Activated T-helper 2 cell treated with anti-CD3 and anti-CD28 coated beads, Interferon-gamma antibody, Interleukin-2, Interleukin-4, amounts not matched to agents 10 μg/mL and 5 μg/mL and 100 μg/mL, durations not matched to agents 14 hours and 24 hours and 36 hours (primary cell): ENCODE results near the gene POP4. TPM values are rescaled to one million over a fixed set of nuclear protein-coding genes. Genes with fewer than 3 reads are reported as not detected.

Source experiments
- DNase-seq: peaks from one replicate; pipeline ENCODE4 v3.0.0; 2021; ENCODE audit warnings: low spot score
- H3K27ac Mint-ChIP-seq: one replicate; pipeline ENCODE4 v1.8.0; 2021; ENCODE audit warnings: mixed read lengths
- H3K27me3 Mint-ChIP-seq: one replicate; pipeline ENCODE4 v1.8.0; 2021; ENCODE audit warnings: low read depth, mixed read lengths
- H3K36me3 Mint-ChIP-seq: one replicate; pipeline ENCODE4 v1.8.0; 2021; ENCODE audit warnings: low read depth, mixed read lengths
- H3K4me1 Mint-ChIP-seq: one replicate; pipeline ENCODE4 v1.8.0; 2021; ENCODE audit warnings: low read depth, mixed read lengths
- H3K4me3 Mint-ChIP-seq: one replicate; pipeline ENCODE4 v1.8.0; 2021; ENCODE audit warnings: low read depth, mild to moderate bottlenecking, moderate library complexity, mixed read lengths
- H3K9me3 Mint-ChIP-seq: one replicate; pipeline ENCODE4 v1.8.0; 2021; ENCODE audit warnings: mixed read lengths
- intact Hi-C: fragments of 100-400 bp; cut with micrococcal nuclease; formaldehyde crosslinking; loops from one replicate; pipeline ENCODE4 v1.15.1; 2023
- total RNA-seq: library from RNA; stranded (reverse); gene quantifications from 2 replicates; pipeline ENCODE4 v1.2.3, GENCODE V29; 2022

Gene POP4
- total RNA-seq, 1 donor from 2014 or later, result 105 TPM

DNA sequence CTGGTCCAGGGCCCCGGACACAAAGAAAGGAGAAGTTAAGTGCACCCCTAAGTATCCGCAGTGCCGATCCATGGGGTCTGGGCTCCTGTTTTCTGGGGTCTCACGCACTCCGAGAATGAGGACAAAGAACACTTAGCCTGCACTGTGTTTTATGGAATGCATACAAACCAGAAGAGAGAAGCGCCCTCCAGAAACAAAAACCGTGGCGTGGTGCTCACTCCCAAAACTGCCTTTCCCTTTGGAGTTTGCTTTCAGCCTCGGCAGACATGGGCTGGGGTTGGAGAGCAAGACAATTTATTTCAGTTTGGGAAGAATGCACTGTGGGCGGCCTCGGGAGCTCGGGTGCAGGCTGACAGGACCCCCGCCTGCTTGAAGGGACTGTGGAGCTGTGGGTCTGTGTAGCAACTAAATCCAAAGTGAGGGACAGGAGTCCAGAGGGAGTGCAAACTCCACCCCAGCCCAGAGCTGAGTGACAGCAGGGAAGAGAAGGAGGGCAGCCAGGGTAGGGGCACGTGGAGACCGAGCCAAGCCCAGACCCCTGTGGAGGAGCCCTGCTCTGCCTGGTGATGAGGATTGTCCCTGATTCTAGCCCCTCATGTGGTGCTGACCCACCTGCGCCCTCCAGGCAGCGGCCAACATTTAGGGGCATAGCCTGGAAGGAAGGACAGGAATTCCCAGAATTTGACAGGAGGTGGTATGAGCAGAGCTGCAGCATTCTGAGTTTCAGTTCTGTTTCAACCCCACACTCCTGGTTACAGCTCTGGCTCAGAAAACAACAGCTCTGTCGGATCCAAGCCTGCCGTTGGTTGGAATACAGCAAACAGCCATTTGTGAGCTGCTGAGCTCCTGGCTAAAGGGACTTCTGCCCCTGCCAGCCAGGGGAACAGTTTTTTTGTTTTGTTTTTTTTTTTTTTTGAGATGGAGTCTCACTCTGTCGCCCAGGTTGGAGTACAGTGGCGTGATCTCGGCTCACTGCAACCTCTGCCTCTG, 37.8 kb upstream of the POP4 start:
- Mint-ChIP-seq H3K4me3 (no peak overlapping the region), H3K36me3 (no peaks in the 10 kb centered on the region), H3K27ac (no peak overlapping the region), H3K4me1 (peaks cover 6% of the 10 kb centered on the region), H3K27me3 (peaks cover 21% of the 10 kb centered on the region), H3K9me3 (no peaks in the 10 kb centered on the region)
- intact Hi-C loops, result no loop called here
- DNase-seq, result no peak

DNA sequence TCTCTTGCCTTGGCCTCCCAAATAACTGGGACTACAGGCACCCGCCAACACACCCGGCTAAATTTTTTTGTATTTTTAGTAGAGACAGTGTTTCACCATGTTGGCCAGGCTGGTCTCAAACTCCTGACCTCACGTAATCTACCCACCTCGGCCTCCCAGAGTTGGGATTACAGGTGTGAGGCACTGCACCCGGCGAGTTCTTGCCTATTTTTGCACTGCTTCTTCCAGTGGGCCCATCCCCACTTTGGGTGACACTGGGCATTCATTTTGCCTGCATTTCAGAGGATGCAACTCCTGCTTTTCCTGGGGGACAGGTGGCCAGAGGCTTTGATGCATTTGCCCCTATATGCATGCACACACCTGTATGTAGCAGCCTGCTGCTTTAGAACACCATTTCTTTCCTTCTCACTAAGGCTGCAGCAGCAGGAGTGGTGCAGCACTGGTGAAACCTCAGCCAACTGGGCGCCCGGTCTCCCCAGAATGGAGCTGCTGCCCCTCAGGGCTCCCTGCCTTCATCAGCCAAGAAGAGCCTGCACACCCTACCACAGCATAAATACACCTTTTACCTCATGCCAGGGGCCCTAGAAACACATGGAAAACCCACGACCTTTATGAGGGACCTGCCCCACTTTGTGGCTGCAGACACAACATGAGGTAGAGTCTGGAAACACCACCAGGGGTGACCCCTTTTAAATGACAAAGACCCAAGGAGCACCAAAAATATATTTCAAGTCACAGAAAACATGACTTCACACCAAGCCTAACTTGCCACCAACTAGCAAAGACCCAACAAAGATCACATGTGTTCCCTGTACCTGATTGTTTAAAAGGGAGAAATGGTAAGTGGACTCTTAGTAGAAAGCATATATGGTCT, 36.8 kb upstream of the POP4 start:
- H3K4me1 Mint-ChIP-seq, result peaks cover 6% of the 10 kb centered on the region
- H3K9me3 Mint-ChIP-seq, result no peaks in the 10 kb centered on the region
- DNase-seq, result no peak
- H3K27me3 Mint-ChIP-seq, result peaks cover 23% of the 10 kb centered on the region
- H3K4me3 Mint-ChIP-seq, result no peak overlapping the region
- intact Hi-C loops, result no loop called here
- H3K36me3 Mint-ChIP-seq, result no peaks in the 10 kb centered on the region
- H3K27ac Mint-ChIP-seq, result no peak overlapping the region

- Mint-ChIP-seq H3K4me1 (peaks cover 9% of the 10 kb centered on the region), H3K27ac (no peak overlapping the region), H3K27me3 (peaks cover 38% of the 10 kb centered on the region), H3K4me3 (no peak overlapping the region), H3K9me3 (no peaks in the 10 kb centered on the region), H3K36me3 (no peaks in the 10 kb centered on the region)
- intact Hi-C loops, result no loop called here
- no peak for DNase-seq
These were observed 34.9 kb upstream of the POP4 start for GRCh38 chr19:29571181-29571580.

DNA sequence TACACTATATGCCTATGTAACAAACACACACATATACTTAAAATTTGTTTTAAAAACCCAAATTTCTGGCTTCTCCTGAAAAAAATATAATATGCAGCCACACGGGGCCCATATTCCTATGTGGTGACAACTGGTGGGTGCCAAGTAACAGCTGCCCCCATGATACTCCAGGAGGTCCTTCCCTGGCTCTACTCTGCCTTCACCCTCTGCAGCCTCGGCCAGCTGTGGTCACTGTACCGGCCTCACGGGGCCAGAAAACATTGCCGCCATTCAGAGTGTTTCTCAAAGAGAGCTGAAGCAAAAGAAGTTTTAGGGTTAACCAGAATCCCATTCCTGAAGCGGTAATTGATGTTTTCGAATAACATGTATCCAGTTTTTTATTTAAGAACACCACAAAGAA, 32.6 kb upstream of the POP4 start:
- no peaks in the 10 kb centered on the region for H3K9me3 Mint-ChIP-seq
- no peak overlapping the region for H3K27ac Mint-ChIP-seq
- intact Hi-C loops, result no loop called here
- peaks cover 28% of the 10 kb centered on the region for H3K4me1 Mint-ChIP-seq
- no peak for DNase-seq
- no peak overlapping the region for H3K4me3 Mint-ChIP-seq
- no peaks in the 10 kb centered on the region for H3K36me3 Mint-ChIP-seq
- peaks cover 44% of the 10 kb centered on the region for H3K27me3 Mint-ChIP-seq

GRCh38 chr19:29574510-29574909, 31.6 kb upstream of the POP4 start:
- DNase-seq, result no peak
- Mint-ChIP-seq H3K36me3 (no peaks in the 10 kb centered on the region), H3K27ac (no peak overlapping the region), H3K9me3 (no peaks in the 10 kb centered on the region), H3K4me1 (peaks cover 35% of the 10 kb centered on the region), H3K4me3 (no peak overlapping the region), H3K27me3 (peaks cover 49% of the 10 kb centered on the region)
- intact Hi-C loops, result no loop called here

DNA sequence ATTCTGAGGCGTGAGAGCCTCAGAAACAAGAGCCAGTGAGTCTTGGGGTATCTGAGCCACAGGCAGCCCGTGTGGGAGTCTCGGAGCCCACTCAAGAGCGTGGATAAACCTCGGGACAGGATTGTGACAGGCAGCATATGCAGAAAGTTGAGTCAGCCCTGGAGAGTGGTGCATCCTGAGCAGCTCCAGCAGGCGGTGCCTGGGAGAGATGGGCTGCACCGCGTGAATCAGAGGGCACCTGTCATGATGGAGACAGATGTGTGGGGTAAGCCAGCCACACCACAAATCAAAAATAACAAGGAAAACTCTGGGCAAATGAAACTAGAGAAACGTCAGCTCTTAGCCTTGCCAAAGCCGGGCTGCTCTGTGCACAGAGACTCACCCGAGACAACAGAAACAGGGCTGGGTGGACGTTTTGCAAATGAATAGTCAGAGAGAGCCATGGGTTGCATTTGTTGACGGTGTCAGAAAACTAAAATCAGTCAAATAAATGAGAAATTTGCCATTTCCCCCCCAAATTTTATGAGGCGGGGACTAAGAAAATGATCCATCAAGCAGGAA, 30.0 kb upstream of the POP4 start:
- intact Hi-C loops, result loop anchor here (1.0 to 2.0 kb wide), 2 partner anchors 11 to 31 kb away; partner anchors contain the start of gene POP4
- no peaks in the 10 kb centered on the region for H3K36me3 Mint-ChIP-seq
- no peak for DNase-seq
- peaks cover 34% of the 10 kb centered on the region for H3K4me1 Mint-ChIP-seq
- H3K27ac Mint-ChIP-seq, result no peak overlapping the region
- no peak overlapping the region for H3K4me3 Mint-ChIP-seq
- peaks cover 5% of the 10 kb centered on the region for H3K9me3 Mint-ChIP-seq
- peaks cover 43% of the 10 kb centered on the region for H3K27me3 Mint-ChIP-seq

- H3K4me1 Mint-ChIP-seq, result peaks cover 34% of the 10 kb centered on the region
- no peak overlapping the region for H3K27ac Mint-ChIP-seq
- no peaks in the 10 kb centered on the region for H3K36me3 Mint-ChIP-seq
- no peak for DNase-seq
- H3K4me3 Mint-ChIP-seq, result no peak overlapping the region
- H3K27me3 Mint-ChIP-seq, result peaks cover 41% of the 10 kb centered on the region
- H3K9me3 Mint-ChIP-seq, result peaks cover 10% of the 10 kb centered on the region
- intact Hi-C loops, result loop anchor here (1.0 to 2.0 kb wide), 2 partner anchors 10 to 30 kb away; partner anchors contain the start of gene POP4
These were observed 29.1 kb upstream of the POP4 start for GRCh38 chr19:29576761-29577648.

- Mint-ChIP-seq H3K4me1 (peaks cover 34% of the 10 kb centered on the region), H3K27ac (no peak overlapping the region), H3K36me3 (no peaks in the 10 kb centered on the region), H3K9me3 (peaks cover 10% of the 10 kb centered on the region), H3K4me3 (no peak overlapping the region), H3K27me3 (peaks cover 37% of the 10 kb centered on the region)
- intact Hi-C loops, result loop anchor here (2.0 kb wide), 1 partner anchor 29 kb away; the partner anchor contains the start of gene POP4
- DNase-seq, result no peak
These were observed 28.5 kb upstream of the POP4 start for GRCh38 chr19:29577649-29577963.

GRCh38 chr19:29578349-29578748, 27.7 kb upstream of the POP4 start:
- intact Hi-C loops, result no loop called here
- H3K36me3 Mint-ChIP-seq, result no peaks in the 10 kb centered on the region
- no peak overlapping the region for H3K27ac Mint-ChIP-seq
- peaks cover 34% of the 10 kb centered on the region for H3K27me3 Mint-ChIP-seq
- H3K4me3 Mint-ChIP-seq, result no peak overlapping the region
- H3K4me1 Mint-ChIP-seq, result peaks cover 35% of the 10 kb centered on the region
- no peak for DNase-seq
- peaks cover 10% of the 10 kb centered on the region for H3K9me3 Mint-ChIP-seq

DNA sequence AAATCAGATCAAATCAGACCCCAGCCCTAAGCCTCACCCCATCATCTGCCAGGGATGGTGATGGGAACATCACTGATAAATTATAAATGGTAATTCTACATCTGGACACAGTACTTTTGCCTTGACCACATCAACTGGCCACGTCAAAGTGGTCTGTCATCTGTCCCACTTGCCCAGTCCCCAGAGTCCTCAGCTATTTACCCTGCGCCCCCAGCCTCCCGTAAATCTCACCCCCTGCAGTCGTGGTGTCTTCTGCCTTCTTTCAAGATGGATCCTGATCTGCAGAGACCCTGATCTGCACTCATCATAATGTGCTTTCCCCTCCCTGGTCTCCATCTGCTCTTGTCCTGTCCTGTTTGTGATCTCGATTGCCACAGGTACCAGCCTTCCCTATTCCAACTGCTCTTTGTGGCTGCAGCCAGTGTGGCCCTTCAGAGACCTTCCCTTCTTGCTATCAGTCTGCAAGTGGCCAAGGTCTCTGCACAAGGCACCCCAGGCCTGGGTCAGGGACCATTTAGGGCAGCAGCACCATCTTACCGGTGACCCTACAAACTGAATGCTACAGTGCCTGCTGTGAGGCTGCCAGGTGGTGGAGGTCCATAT, 26.7 kb upstream of the POP4 start:
- intact Hi-C loops, result no loop called here
- DNase-seq, result no peak
- Mint-ChIP-seq H3K9me3 (peaks cover 10% of the 10 kb centered on the region), H3K27me3 (peaks cover 30% of the 10 kb centered on the region), H3K36me3 (no peaks in the 10 kb centered on the region), H3K27ac (no peak overlapping the region), H3K4me3 (no peak overlapping the region), H3K4me1 (peaks cover 41% of the 10 kb centered on the region)

GRCh38 chr19:29581398-29581797, 24.7 kb upstream of the POP4 start:
- intact Hi-C loops, result no loop called here
- H3K9me3 Mint-ChIP-seq, result peaks cover 10% of the 10 kb centered on the region
- H3K4me3 Mint-ChIP-seq, result no peak overlapping the region
- DNase-seq, result no peak
- no peaks in the 10 kb centered on the region for H3K36me3 Mint-ChIP-seq
- peaks cover 37% of the 10 kb centered on the region for H3K4me1 Mint-ChIP-seq
- H3K27ac Mint-ChIP-seq, result no peak overlapping the region
- H3K27me3 Mint-ChIP-seq, result peaks cover 18% of the 10 kb centered on the region
